IPS-20b (cell line): ENCODE results near the gene ALS2CL.

ENCODE experiments used
- H3K27ac ChIP-seq: one replicate; pipeline ENCODE4 v1.5.1; 2013; ENCODE audit warnings: low read length
- H3K27me3 ChIP-seq: 2 replicates; pipeline ENCODE4 v1.6.1; 2013; ENCODE audit warnings: mild to moderate bottlenecking, low read length, inconsistent platforms; ENCODE audit not compliant: insufficient read depth
- H3K36me3 ChIP-seq: 2 replicates; pipeline ENCODE4 v1.6.1; 2013; ENCODE audit warnings: low read depth, mild to moderate bottlenecking, inconsistent platforms, low read length, moderate library complexity; ENCODE audit not compliant: insufficient read depth
- H3K4me1 ChIP-seq: 2 replicates; pipeline ENCODE4 v1.6.1; 2013; ENCODE audit warnings: mild to moderate bottlenecking, control low read depth, inconsistent platforms, low read length, moderate library complexity; ENCODE audit not compliant: insufficient read depth
- H3K4me3 ChIP-seq: 2 replicates; pipeline ENCODE4 v1.5.1; 2013; ENCODE audit warnings: mild to moderate bottlenecking, low read length, inconsistent platforms
- H3K9ac ChIP-seq: 2 replicates; pipeline ENCODE4 v1.6.1; 2013; ENCODE audit warnings: low read depth, mild to moderate bottlenecking, inconsistent platforms, low read length, moderate library complexity
- H3K9me3 ChIP-seq: 2 replicates; pipeline ENCODE4 v1.6.1; 2013; ENCODE audit warnings: mild to moderate bottlenecking, low read depth, low read length, inconsistent platforms; ENCODE audit not compliant: insufficient read depth

The ALS2CL gene

DNA sequence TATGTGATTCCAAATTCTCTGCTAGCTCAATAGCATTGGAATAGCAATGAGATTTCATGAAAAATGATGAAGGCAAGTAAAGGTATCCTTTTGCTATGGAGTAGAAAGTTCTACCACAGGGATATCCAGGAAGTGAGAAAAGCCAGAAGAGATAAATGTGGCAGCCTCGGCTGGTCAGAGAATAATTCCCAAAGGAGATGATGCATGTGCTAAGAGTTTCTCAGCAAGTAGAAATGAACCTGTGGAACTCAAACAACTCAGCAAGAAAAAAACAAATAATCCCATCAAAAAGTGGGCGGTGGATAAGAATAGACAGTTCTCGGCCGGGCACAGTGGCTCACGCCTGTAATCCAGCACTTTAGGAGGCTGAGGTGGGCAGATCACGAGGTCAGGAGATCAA, 38.2 kb downstream of the ALS2CL start:
- H3K27ac ChIP-seq: no peak overlapping the region
- H3K9me3 ChIP-seq: peaks cover 13% of the 10 kb centered on the region
- no peaks in the 10 kb centered on the region for H3K36me3 ChIP-seq
- H3K27me3 ChIP-seq: no peaks in the 10 kb centered on the region
- H3K4me3 ChIP-seq: no peak overlapping the region
- peaks cover 19% of the 10 kb centered on the region for H3K4me1 ChIP-seq
- H3K9ac ChIP-seq: no peak overlapping the region

DNA sequence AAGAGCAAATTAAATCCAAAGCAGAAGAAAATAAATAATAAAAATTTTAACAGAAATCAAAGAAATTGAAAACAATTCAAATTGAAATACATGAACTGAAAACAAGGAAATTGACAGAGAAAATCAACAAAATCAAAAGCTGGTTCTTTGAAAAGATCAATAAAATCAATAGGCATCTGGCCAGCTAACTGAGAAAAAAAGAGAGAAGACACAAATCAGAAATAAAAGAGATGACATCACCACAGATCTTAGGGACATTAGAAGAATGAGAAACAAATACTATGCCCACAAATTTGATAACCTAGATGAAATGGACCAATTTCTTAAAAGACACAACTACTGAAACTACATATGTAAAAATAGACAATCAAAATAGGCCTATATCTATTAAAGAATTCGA, 42.4 kb downstream of the ALS2CL start:
- no peak overlapping the region for H3K27ac ChIP-seq
- H3K36me3 ChIP-seq: no peaks in the 10 kb centered on the region
- H3K4me1 ChIP-seq: no peaks in the 10 kb centered on the region

DNA sequence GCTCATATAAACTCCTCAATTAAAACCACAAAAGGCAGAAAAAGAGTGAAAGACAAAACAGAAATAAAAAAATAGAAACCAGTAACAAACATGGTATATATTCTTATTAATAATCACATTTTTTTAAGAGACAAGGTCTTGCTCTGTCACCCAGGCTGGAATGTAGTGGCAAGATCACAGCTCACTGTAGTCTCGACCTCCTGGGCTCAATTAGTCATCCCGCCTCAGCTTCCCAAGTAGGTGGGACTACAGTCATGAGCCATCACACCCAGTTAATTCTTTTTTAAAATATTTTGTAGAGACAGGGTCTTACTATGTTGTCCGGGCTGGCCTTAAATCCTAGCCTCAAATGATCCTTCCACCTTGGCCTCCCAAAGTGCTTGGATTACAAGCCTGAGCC, 44.0 kb downstream of the ALS2CL start:
- no peak overlapping the region for H3K9ac ChIP-seq
- H3K4me1 ChIP-seq: no peaks in the 10 kb centered on the region
- no peak overlapping the region for H3K27ac ChIP-seq
- H3K27me3 ChIP-seq: no peaks in the 10 kb centered on the region
- no peak overlapping the region for H3K4me3 ChIP-seq
- H3K36me3 ChIP-seq: no peaks in the 10 kb centered on the region
- peaks cover 13% of the 10 kb centered on the region for H3K9me3 ChIP-seq

More for the DNA sequence above, 42.4 kb downstream of the ALS2CL start:
- Histone ChIP-seq H3K9ac (no peak overlapping the region), H3K9me3 (peaks cover 13% of the 10 kb centered on the region), H3K27me3 (no peaks in the 10 kb centered on the region), H3K4me3 (no peak overlapping the region)

DNA sequence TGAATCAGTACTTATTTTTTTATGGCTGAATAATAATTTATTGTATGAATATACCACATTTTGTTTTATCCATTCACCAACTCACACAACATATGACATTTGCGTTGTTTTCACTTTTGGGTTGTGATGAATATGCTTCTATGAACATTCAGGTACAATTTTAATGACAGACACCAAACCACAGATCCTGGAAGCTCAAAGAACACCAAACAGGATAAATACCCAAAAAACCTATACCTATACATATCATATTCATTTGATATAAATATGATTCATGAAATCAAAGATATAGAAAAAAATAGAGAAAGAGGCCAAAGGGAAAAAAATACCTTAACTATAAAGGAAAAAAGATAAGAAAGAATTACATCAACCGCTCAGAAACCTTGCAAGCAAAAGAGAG, 45.4 kb downstream of the ALS2CL start:
- Histone ChIP-seq H3K27ac (no peak overlapping the region), H3K4me1 (no peaks in the 10 kb centered on the region), H3K27me3 (no peaks in the 10 kb centered on the region), H3K36me3 (no peaks in the 10 kb centered on the region), H3K4me3 (no peak overlapping the region), H3K9ac (no peak overlapping the region), H3K9me3 (peaks cover 13% of the 10 kb centered on the region)

DNA sequence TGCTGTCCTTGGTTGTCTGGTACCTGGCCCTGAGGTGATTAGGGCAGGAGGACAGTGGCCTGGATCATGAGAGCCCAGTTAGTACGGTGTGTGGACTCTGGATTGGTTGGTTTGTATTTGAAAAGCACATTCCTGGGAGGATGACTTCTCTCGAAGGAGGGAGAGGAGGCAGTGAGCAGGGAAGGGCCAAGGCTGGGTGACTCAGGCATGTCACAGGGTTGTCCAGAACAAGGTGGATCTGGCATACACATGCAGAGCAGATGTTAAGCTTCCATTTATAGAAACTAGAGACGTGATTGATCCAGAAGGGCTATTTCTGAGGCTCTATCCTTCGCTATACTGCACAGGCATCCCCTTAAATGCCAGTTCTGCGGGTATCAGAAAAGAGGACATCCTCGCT, 46.8 kb downstream of the ALS2CL start:
- H3K4me1 ChIP-seq: no peaks in the 10 kb centered on the region
- H3K4me3 ChIP-seq: no peak overlapping the region
- peaks cover 2% of the 10 kb centered on the region; the same call in 1 of the 2 replicates for H3K9me3 ChIP-seq
- H3K9ac ChIP-seq: no peak overlapping the region
- H3K27me3 ChIP-seq: no peaks in the 10 kb centered on the region
- H3K36me3 ChIP-seq: no peaks in the 10 kb centered on the region
- H3K27ac ChIP-seq: no peak overlapping the region

DNA sequence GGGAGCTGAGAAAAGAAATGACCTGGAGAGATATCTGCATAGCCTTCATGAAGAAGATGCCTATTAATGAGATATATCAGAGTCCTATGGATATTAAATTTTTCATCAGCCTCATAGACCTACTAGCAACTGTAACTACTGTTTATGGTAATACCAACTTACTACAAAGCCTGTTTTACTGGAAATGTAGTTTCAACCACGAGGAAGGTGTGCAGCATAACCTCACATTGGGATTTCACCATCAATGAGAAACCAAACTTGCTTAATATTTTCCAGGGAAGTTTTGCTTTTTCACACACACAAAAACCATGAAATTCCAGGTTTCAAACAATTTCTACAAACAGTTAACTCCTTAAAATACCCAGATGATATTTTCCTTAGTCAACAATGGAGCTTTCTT, 49.8 kb downstream of the ALS2CL start:
- no peak overlapping the region for H3K27ac ChIP-seq
- no peaks in the 10 kb centered on the region for H3K9me3 ChIP-seq
- H3K9ac ChIP-seq: no peak overlapping the region

DNA sequence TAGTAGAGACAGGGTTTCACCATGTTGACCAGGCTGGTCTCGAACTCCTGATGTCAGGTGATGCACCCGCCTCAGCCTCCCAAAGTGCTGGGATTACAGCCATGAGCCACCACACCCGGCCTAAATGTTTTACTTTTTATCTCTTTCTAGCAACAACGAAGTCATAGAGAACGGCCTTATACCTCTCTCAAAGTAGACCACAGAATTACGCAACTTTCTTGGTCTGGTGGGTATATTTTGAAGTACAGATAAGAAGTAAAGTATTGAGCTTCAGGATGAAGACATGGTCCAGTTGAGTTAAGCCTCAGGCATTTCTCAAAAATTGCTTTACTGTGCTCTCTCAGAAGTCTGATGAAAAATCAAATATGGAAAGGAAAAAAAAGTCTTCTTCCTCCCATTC, 50.5 kb downstream of the ALS2CL start:
- H3K9ac ChIP-seq: no peak overlapping the region

More for the DNA sequence above, 49.8 kb downstream of the ALS2CL start:
- Histone ChIP-seq H3K4me1 (no peaks in the 10 kb centered on the region), H3K27me3 (no peaks in the 10 kb centered on the region), H3K4me3 (no peak overlapping the region), H3K36me3 (no peaks in the 10 kb centered on the region)

DNA sequence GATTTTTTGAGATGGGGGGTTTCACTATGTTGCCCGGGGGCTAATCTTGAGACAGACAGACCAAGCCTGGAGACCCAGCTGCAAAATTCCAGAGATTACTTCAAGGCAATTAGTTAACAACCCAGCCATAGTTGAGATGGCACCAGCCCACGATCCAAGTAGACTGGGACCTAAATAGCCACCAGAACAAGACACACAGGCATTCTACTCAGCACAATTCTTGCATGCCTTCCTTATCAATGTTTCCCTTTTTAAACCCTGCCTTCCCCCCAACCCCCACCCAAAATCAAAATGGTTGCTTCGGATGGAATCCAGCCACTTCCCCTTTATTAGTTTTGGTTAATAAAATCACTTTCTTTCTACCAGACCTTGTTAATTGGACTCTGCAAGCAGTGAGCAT, 52.6 kb downstream of the ALS2CL start:
- H3K36me3 ChIP-seq: no peaks in the 10 kb centered on the region
- no peaks in the 10 kb centered on the region for H3K4me1 ChIP-seq
- H3K27me3 ChIP-seq: no peaks in the 10 kb centered on the region
- H3K9me3 ChIP-seq: no peaks in the 10 kb centered on the region
- H3K9ac ChIP-seq: no peak overlapping the region
- H3K4me3 ChIP-seq: no peak overlapping the region
- no peak overlapping the region for H3K27ac ChIP-seq

More for the DNA sequence above, 50.5 kb downstream of the ALS2CL start:
- Histone ChIP-seq H3K4me3 (no peak overlapping the region), H3K27me3 (no peaks in the 10 kb centered on the region), H3K27ac (no peak overlapping the region), H3K9me3 (no peaks in the 10 kb centered on the region), H3K36me3 (no peaks in the 10 kb centered on the region), H3K4me1 (no peaks in the 10 kb centered on the region)

DNA sequence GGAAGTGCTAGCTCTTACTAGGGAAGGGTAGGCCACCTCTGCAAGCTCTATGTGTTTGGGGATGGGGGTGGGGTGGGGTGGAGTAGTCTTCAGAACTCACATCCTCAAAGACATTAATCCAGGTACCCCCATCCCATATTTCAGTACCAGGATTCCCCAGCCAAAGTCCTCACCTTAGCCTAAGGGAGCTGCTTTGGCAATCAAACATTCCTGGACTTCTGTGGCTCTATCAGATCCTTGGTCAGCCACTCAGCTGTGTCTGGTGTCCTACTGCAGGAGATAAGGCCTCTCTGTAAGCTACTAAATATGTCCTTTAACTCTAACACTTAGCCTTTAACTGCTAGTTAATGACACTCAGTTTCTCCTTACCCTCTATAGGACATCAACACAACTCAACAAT, 54.3 kb downstream of the ALS2CL start:
- Histone ChIP-seq H3K9ac (no peak overlapping the region), H3K4me1 (no peaks in the 10 kb centered on the region), H3K27ac (no peak overlapping the region), H3K4me3 (no peak overlapping the region), H3K27me3 (no peaks in the 10 kb centered on the region), H3K9me3 (no peaks in the 10 kb centered on the region), H3K36me3 (no peaks in the 10 kb centered on the region)

DNA sequence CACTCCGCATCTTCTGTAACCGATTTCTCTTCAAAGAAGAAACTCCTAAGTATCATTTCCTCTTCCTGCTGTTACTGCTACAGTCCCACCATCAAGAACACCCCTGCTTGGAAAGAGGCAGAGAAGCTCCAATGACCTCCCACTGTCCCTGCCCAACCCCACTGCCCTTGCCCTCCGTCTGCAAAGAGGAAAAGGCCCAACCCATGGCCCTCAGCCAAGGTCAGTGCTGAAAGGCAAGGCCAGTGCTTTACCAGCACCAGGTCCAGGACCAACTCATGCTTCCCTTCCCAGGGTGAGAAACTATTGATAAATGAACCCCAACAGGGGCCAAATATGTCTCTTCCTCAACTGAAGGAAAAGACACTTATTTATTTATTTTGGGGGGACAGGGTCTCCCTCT, 58.6 kb downstream of the ALS2CL start:
- Histone ChIP-seq H3K9me3 (no peaks in the 10 kb centered on the region), H3K27me3 (no peaks in the 10 kb centered on the region), H3K4me1 (no peaks in the 10 kb centered on the region), H3K4me3 (no peak overlapping the region), H3K27ac (no peak overlapping the region), H3K9ac (no peak overlapping the region), H3K36me3 (no peaks in the 10 kb centered on the region)

DNA sequence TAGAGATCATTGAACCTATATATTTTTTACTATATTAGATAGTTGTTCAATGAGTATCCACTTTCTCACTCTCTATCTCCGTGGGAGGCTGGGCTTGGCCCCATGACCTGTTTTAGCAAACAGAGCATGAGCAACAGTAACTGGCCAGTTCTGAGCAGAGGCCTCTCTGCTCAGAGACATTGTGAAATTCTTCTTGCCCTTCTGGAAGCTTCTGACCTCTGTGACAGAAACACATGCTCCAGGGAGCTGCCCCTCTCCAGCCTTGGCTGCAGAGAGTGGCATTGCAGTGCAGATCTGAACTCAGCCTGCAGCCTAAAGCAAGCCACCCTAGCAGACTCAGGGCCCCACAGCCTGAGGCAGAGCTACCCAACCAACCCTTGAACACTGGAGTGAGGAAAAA, 60.7 kb downstream of the ALS2CL start:
- Histone ChIP-seq H3K4me3 (no peak overlapping the region), H3K9me3 (no peaks in the 10 kb centered on the region), H3K9ac (no peak overlapping the region), H3K4me1 (peaks cover 12% of the 10 kb centered on the region), H3K36me3 (no peaks in the 10 kb centered on the region), H3K27me3 (no peaks in the 10 kb centered on the region), H3K27ac (no peak overlapping the region)

DNA sequence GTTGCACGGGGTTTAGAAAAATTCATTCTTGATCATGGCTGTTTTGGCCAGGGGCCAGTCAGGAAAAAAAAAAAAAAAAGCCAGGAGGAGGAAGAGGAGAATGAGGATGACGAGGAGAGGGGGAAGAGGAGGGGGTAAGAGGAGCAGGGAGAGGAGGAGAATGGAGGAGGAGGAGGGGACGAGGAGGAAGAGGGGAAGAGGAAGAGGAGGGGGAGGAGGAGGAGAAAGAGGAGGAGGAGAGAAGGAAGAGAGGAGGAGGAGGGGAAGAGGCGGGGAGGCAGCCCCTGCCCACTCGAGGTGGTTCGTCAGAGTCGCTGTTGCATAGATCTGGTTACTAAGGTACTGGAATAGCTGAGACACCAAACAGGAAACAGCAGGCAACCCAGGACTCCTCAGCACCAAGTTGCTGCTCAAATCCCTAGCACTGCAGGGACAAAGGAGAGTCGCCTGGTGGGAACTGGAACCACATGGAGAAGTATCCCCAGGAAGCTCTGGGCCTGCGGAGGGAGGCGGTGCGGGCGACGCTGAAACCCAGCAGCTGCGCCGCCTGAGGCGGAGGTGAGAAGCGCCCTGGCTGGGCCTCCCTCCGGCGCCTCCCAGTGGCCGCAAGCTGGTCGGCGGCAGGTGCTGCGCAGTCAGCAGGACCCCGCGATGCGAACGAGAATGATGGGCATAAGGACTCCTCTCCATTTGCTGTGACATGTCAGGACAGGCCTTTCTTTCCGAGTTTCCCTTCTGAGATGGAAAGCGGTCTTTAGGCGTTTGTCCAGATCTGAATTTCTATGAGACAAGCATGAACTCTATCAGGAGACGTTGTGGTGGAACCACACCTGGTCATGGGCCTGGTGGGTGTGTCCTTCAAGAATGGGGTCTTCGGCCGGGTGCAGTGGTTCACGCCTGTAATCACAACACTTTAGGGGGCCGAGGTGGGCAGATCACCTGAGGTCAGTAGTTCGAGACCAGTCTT, 63.6 kb downstream of the ALS2CL start:
- Histone ChIP-seq H3K9me3 (no peaks in the 10 kb centered on the region), H3K36me3 (no peaks in the 10 kb centered on the region), H3K27ac (peak overlapping the region; percentile 44), H3K4me3 (peak overlapping the region; percentile 59), H3K27me3 (no peaks in the 10 kb centered on the region), H3K4me1 (peaks cover 17% of the 10 kb centered on the region), H3K9ac (peak overlapping the region; percentile 52; the same call in 1 of the 2 replicates)
